PC-9 (cell line): ENCODE data around the gene LBHD2. TPM values are rescaled to one million over a fixed set of nuclear protein-coding genes. Genes with fewer than 3 reads are reported as not detected.

ENCODE experiments used
- BruUV-seq: library from RNA; stranded (reverse); fragments of 400-500 nt; replicated peaks from 2 replicates; lab custom pipeline; 2021; lab: Mats Ljungman, UMichigan
- CTCF ChIA-PET: fragments of 300-600 bp; sonication (Branson Sonifier 250); formaldehyde crosslinking; loops from one replicate; lab custom pipeline; 2022; ENCODE audit warnings: antibody characterized with exemption; lab: Charles Lee
- POLR2A ChIA-PET: fragments of 300-600 bp; sonication (Branson Sonifier 250); formaldehyde crosslinking; loops from one replicate; lab custom pipeline; 2022; ENCODE audit warnings: antibody characterized with exemption; ENCODE audit not compliant: unreplicated experiment; lab: Charles Lee
- DNase-seq, 2 experiments: peaks; one replicate each; pipeline versions ENCODE4 v3.0.0 to v3.0.0-alpha.2; 2015 to 2022; ENCODE audit warnings: mixed read lengths in 1 of 2
- H2AFZ ChIP-seq: fragments of 200-600 bp; sonication (generic); 2 replicates; pipeline ENCODE4 v1.8.1; 2017; ENCODE audit warnings: antibody characterized with exemption
- H3F3A ChIP-seq: fragments of 200-600 bp; sonication (generic); 2 replicates; pipeline ENCODE4 v1.8.1; 2017; ENCODE audit warnings: antibody characterized with exemption, mild to moderate bottlenecking, low read depth; ENCODE audit not compliant: insufficient read depth
- H3K27ac ChIP-seq: fragments of 200-600 bp; sonication (generic); 2 replicates; pipeline ENCODE4 v1.6.1; 2016; ENCODE audit warnings: mixed run types
- H3K27me3 ChIP-seq: fragments of 200-600 bp; sonication (generic); 2 replicates; pipeline ENCODE4 v1.6.1; 2016; ENCODE audit warnings: low read depth, mixed run types; ENCODE audit not compliant: insufficient read depth
- H3K36me3 ChIP-seq: fragments of 200-600 bp; sonication (generic); 2 replicates; pipeline ENCODE4 v1.6.1; 2016; ENCODE audit warnings: low read depth, mixed run types
- H3K4me1 ChIP-seq: fragments of 200-600 bp; sonication (generic); replicated peaks from 2 replicates; pipeline ENCODE4 v1.6.1; 2016; ENCODE audit warnings: mixed run types; ENCODE audit not compliant: insufficient read depth
- H3K4me2 ChIP-seq: fragments of 200-600 bp; sonication (generic); 2 replicates; pipeline ENCODE4 v1.6.1; 2017; ENCODE audit warnings: mixed run types
- H3K4me3 ChIP-seq: fragments of 200-600 bp; sonication (generic); 2 replicates; pipeline ENCODE4 v1.6.1; 2016; ENCODE audit warnings: mixed run types
- H3K79me2 ChIP-seq: fragments of 200-600 bp; sonication (generic); 2 replicates; pipeline ENCODE4 v1.6.1; 2017; ENCODE audit warnings: low read depth, mixed run types
- H3K9me2 ChIP-seq: fragments of 200-600 bp; sonication (generic); 2 replicates; pipeline ENCODE4 v1.8.1; 2017; ENCODE audit warnings: mild to moderate bottlenecking; ENCODE audit not compliant: insufficient read depth
- H3K9me3 ChIP-seq: fragments of 200-600 bp; sonication (generic); 2 replicates; pipeline ENCODE4 v1.8.1; 2016; ENCODE audit warnings: low read depth; ENCODE audit not compliant: insufficient read depth
- H4K20me1 ChIP-seq: fragments of 200-600 bp; sonication (generic); 2 replicates; pipeline ENCODE4 v1.8.1; 2017; ENCODE audit not compliant: insufficient read depth
- EZH2 ChIP-seq: fragments of 200-600 bp; sonication (generic); IDR thresholded peaks from 2 replicates; pipeline ENCODE4 v1.8.0; 2017; ENCODE audit warnings: antibody characterized with exemption, low read depth
- intact Hi-C: fragments of 100-400 bp; cut with micrococcal nuclease; formaldehyde crosslinking; loops from one replicate; pipeline ENCODE4 v1.10.0; 2022; ENCODE audit not compliant: unreplicated experiment
- total RNA-seq: library from RNA; stranded (reverse); gene quantifications from 2 replicates; pipeline ENCODE4 v1.2.3, GENCODE V29; 2021
- TF ChIP-seq, protein P1 (sequence below): fragments of 200-600 bp; sonication (generic); conservative IDR thresholded peaks from 2 replicates; pipeline ENCODE4 v1.6.1; 2017; ENCODE audit warnings: mixed run types, antibody characterized with exemption, mild to moderate bottlenecking, moderate library complexity

The LBHD2 gene
- total RNA-seq, 1 experiment from 2014 or later, result 0.52 TPM

DNA sequence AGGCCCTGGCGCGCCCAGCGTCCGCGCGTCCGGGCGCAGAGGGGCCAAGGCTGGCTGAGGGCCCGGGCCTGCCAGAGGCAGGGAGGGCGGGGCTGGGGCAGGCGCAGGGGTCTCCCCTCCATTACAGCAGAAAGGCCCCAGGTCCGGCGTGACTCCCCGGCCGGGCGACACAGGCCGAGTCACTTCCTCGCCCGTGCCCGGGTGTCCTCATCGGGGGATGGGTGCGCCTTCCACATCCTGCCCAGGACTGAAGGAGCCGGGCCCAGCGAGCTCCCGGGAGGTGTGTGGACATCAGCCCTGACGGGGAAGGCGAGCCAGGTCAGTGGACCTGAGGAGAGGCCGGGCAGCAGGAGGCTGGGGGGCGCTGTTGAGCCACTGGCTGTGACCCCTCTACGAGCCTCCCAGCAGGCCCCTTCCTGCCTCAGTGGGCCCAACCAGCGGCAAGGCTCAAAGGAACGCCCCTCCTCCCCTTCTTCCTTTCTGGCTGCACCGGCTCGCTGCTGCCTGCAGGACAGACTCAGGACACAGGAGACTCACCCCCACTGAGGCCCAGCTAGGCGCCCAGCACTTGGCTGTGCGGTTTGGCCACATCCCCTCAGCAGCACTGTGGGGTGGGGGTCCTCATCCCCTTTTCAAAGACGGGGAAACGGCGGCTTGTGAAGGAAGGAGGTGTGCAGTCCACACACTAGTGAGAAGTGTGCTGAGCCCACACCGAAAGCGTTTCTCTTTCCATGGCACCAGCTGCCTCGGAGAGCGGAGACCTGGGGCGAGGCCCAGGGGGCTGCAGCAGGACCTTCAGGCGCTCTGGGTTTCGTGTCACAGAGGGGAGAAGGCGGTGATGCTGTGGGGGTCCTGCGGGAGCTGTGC, 39.9 kb downstream of the LBHD2 start:
- intact Hi-C loops, result loop anchor here (1.0 kb wide), 1 partner anchor 49 kb away; no protein-coding TSS in a partner anchor
- Histone ChIP-seq H3K27ac (peak overlapping the region; percentile 86), H3K9me2 (no peaks in the 10 kb centered on the region), H3K9me3 (no peaks in the 10 kb centered on the region), H3K4me3 (peak overlapping the region; percentile 81), H2AFZ (peak overlapping the region; percentile 40; the same call in 1 of the 2 replicates), H3F3A (peaks cover 70% of the 10 kb centered on the region), H3K4me2 (peak overlapping the region; percentile 99), H3K27me3 (no peaks in the 10 kb centered on the region), H3K36me3 (peaks cover 34% of the 10 kb centered on the region), H4K20me1 (peaks cover 38% of the 10 kb centered on the region), H3K79me2 (peaks cover 56% of the 10 kb centered on the region), H3K4me1 (peaks cover 63% of the 10 kb centered on the region)
- BruUV-seq, result TSS peak; percentile 68
- TF ChIP-seq EZH2, result no peak
- TF ChIP-seq, protein P1, sequence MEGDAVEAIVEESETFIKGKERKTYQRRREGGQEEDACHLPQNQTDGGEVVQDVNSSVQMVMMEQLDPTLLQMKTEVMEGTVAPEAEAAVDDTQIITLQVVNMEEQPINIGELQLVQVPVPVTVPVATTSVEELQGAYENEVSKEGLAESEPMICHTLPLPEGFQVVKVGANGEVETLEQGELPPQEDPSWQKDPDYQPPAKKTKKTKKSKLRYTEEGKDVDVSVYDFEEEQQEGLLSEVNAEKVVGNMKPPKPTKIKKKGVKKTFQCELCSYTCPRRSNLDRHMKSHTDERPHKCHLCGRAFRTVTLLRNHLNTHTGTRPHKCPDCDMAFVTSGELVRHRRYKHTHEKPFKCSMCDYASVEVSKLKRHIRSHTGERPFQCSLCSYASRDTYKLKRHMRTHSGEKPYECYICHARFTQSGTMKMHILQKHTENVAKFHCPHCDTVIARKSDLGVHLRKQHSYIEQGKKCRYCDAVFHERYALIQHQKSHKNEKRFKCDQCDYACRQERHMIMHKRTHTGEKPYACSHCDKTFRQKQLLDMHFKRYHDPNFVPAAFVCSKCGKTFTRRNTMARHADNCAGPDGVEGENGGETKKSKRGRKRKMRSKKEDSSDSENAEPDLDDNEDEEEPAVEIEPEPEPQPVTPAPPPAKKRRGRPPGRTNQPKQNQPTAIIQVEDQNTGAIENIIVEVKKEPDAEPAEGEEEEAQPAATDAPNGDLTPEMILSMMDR, result peak; percentile 82
- ChIA-PET POLR2A (interaction anchor here (0.5 kb wide), 2 partner anchors 20 to 85 kb away, joined by 3 to 6 read pairs; no protein-coding TSS in a partner anchor), CTCF (interaction anchor here (0.6 to 5.3 kb wide), 6 partner anchors 17 to 1363 kb away, joined by 3 to 43 read pairs (median 6); partner anchors contain the start of gene LBHD2)
- peak; percentile 76 to 77 for DNase-seq

DNA sequence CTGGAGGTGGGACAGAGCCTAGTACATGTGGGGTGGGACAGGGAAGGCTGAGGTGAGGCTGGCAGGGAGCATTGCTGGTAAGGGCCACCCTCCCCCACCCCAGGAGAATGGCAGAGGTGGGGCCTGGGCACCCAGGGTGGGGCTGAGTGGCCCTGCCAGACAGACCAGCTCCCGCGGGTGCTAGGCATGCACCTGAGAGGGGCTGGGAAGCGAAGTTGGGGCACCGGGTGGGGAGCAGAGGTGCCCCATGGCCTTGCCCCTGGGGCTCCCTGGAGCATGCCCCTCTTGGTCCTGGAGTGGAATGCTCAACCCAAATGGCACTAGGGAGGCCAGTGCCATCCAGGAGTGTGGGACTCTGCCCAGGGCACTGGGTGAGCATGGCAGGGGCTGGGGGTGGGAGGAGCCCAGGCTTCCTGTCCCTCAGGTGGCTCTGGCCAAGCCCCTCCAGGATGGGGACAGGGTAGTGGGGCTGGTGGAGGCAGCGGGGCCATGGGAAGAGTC, 40.5 kb downstream of the LBHD2 start:
- no TSS peak for BruUV-seq
- H2AFZ ChIP-seq, result no peak overlapping the region
- no peaks in the 10 kb centered on the region for H3K9me2 ChIP-seq
- peaks cover 40% of the 10 kb centered on the region for H4K20me1 ChIP-seq
- peaks cover 75% of the 10 kb centered on the region for H3F3A ChIP-seq
- H3K4me1 ChIP-seq, result peaks cover 70% of the 10 kb centered on the region
- peaks cover 63% of the 10 kb centered on the region for H3K79me2 ChIP-seq
- TF ChIP-seq, protein P1, result no peak
- no peak for TF ChIP-seq EZH2
- peak overlapping the region; percentile 99 for H3K4me2 ChIP-seq
- H3K4me3 ChIP-seq, result peak overlapping the region; percentile 81
- CTCF ChIA-PET, result interaction anchor here (0.6 to 5.3 kb wide), 6 partner anchors 16 to 1364 kb away, joined by 3 to 43 read pairs (median 6); no protein-coding TSS in a partner anchor
- peak overlapping the region; percentile 86 for H3K27ac ChIP-seq
- H3K36me3 ChIP-seq, result peaks cover 34% of the 10 kb centered on the region
- H3K27me3 ChIP-seq, result no peaks in the 10 kb centered on the region
- POLR2A ChIA-PET, result no interaction called here
- intact Hi-C loops, result loop anchor here (1.0 to 5.0 kb wide), 2 partner anchors 49 to 532 kb away; partner anchors contain the start of gene RCOR1
- peak in 1 of 2 experiments; percentile 72 for DNase-seq
- H3K9me3 ChIP-seq, result no peaks in the 10 kb centered on the region
